ENCODE measurements around the gene KIF23.

DNA sequence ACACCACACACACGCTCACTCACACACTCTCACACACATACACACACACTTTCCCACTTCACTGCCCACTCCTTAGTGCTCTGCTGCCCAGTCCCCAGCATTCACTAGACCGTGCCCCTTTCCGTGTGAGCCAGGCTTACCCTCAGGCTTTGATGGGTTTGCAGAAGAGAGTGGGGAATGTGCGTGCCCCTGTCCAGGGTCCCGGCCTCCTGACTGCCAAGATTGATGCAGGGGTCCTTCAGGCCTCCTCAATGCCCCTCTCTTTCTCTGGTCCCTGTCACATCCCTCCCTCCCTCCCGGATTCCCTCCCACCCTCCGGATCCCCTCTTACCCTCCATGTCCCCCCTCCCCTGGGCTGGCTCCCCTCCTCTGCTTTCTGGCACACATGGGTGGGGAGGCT lies 27.9 kb upstream of the KIF23 start:
- TF ChIP-seq, protein P1, sequence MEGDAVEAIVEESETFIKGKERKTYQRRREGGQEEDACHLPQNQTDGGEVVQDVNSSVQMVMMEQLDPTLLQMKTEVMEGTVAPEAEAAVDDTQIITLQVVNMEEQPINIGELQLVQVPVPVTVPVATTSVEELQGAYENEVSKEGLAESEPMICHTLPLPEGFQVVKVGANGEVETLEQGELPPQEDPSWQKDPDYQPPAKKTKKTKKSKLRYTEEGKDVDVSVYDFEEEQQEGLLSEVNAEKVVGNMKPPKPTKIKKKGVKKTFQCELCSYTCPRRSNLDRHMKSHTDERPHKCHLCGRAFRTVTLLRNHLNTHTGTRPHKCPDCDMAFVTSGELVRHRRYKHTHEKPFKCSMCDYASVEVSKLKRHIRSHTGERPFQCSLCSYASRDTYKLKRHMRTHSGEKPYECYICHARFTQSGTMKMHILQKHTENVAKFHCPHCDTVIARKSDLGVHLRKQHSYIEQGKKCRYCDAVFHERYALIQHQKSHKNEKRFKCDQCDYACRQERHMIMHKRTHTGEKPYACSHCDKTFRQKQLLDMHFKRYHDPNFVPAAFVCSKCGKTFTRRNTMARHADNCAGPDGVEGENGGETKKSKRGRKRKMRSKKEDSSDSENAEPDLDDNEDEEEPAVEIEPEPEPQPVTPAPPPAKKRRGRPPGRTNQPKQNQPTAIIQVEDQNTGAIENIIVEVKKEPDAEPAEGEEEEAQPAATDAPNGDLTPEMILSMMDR (conservative IDR thresholded peaks at IDR 0.05), result no peak
- TF ChIP-seq EZH2 (IDR thresholded peaks at IDR 0.05; ENCODE audit: low read depth), result no peak
